ENCODE results near the gene SLC6A18. TPM values are rescaled to one million over a fixed set of nuclear protein-coding genes. Genes with fewer than 3 reads are reported as not detected.
"Not testable (repeated sequence)": the region's sequence is repeated elsewhere in the genome, so short reads cannot be mapped to it uniquely, and the experiment has no call there.

SLC6A18 gene
- total RNA-seq, 2 donors from 2014 or later = not detected

DNA sequence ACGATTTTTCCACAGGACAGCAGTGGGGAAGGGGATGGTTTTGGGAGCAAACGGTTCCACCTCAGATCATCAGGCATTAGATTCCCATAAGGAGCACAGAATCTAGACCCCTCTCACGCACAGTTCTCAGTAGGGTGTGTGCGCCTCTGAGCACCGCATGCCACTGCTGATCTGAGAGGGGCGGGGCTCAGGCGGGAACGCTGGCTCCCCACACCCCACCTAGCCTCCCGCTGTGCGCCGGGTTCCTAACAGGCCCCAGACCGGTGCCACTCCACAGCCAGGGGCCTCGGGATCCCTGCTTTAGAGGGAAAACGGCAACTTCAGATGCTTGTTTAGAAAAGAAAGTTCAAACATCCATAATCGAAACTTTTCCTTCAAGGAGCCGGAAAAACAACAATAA, 49.3 kb downstream of the SLC6A18 start:
- TF ChIP-seq POLR2A (IDR thresholded peaks at IDR 0.05) (no peak), POLR2AphosphoS5 (IDR thresholded peaks at IDR 0.05) (no peak)
- TF ChIP-seq, protein P1, sequence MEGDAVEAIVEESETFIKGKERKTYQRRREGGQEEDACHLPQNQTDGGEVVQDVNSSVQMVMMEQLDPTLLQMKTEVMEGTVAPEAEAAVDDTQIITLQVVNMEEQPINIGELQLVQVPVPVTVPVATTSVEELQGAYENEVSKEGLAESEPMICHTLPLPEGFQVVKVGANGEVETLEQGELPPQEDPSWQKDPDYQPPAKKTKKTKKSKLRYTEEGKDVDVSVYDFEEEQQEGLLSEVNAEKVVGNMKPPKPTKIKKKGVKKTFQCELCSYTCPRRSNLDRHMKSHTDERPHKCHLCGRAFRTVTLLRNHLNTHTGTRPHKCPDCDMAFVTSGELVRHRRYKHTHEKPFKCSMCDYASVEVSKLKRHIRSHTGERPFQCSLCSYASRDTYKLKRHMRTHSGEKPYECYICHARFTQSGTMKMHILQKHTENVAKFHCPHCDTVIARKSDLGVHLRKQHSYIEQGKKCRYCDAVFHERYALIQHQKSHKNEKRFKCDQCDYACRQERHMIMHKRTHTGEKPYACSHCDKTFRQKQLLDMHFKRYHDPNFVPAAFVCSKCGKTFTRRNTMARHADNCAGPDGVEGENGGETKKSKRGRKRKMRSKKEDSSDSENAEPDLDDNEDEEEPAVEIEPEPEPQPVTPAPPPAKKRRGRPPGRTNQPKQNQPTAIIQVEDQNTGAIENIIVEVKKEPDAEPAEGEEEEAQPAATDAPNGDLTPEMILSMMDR (IDR thresholded peaks at IDR 0.05) = no peak
- intact Hi-C loops (cut with DNase I) = no loop called here

DNA sequence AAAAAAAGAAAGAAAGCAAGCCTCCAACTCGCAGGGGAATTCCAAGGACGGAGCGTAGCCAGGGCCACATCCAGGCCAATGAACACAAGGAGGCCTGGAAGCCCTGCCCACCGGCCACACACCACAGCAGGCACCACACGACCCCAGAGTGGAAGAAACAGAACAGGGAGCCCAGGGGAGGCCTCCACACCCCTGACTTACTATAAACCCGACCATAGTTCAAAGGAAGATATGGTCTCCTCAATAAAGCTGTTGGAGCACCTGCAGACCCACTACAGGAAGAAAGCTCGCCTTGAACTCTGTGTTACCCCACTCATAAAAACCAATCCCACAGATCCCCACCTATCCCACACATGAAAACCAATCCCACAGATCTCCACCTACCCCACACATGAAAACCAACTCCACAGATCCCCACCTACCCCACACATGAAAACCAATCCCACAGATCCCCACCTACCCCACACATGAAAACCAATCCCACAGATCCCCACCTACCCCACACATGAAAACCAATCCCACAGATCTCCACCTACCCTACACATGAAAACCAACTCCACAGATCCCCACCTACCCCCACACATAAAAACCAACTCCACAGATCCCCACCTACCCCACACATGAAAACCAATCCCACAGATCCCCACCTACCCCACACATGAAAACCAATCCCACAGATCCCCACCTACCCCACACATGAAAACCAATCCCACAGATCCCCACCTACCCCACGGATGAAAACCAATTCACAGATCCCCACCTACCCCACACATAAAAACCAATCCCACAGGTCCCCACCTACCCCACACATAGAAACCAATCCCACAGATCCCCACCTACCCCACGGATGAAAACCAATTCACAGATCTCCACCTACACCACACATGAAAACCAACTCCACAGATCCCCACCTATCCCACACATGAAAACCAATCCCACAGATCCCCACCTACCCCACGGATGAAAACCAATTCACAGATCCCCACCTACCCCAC, 50.5 kb downstream of the SLC6A18 start:
- DNase-seq (ENCODE audit: low spot score); H3K9me3 ChIP-seq; H3K4me3 ChIP-seq; intact Hi-C loops (cut with DNase I); H3K27ac ChIP-seq; H3K36me3 ChIP-seq; H3K27me3 ChIP-seq (replicated peaks; ENCODE audit: insufficient read depth); H3K4me1 ChIP-seq (replicated peaks): not testable (repeated sequence)
- WGBS = 75% methylated on average over 10 of the region's 10 CpGs

More for the DNA sequence above, 49.3 kb downstream of the SLC6A18 start:
- DNase-seq (ENCODE audit: low spot score) = no peak
- 73% methylated on average over 16 of the region's 16 CpGs for WGBS
- no peaks in the 10 kb centered on the region for H3K27me3 ChIP-seq (replicated peaks; ENCODE audit: insufficient read depth)
- H3K4me1 ChIP-seq (replicated peaks) = no peaks in the 10 kb centered on the region
- H3K27ac ChIP-seq = no peak overlapping the region
- H3K36me3 ChIP-seq = no peaks in the 10 kb centered on the region
- H3K4me3 ChIP-seq = no peak overlapping the region
- H3K9me3 ChIP-seq = no peaks in the 10 kb centered on the region

DNA sequence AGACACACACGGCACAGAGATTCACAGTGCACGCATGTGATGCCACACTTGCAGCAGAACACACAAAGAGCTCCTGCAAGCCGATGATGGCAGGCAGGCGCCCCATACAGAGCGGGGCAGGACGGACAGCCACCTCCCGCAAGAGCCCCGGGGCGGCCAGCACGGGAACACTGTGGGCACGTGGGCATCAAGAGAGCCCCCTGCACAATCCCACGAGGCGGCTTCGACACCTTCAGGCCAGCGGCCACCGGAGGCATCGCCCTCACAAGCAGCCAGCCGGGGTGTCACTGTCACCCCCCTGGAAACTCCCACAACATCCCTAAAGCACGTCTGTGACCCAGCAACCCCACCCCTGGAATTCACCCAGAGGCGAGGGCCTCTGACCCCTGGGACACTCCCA, 51.7 kb downstream of the SLC6A18 start:
- no peak overlapping the region for H3K27ac ChIP-seq
- H3K4me1 ChIP-seq (replicated peaks) = no peaks in the 10 kb centered on the region
- H3K36me3 ChIP-seq = no peaks in the 10 kb centered on the region
- TF ChIP-seq, protein P1 (IDR thresholded peaks at IDR 0.05) = no peak
- no peak for TF ChIP-seq POLR2AphosphoS5 (IDR thresholded peaks at IDR 0.05)
- no peak for TF ChIP-seq POLR2A (IDR thresholded peaks at IDR 0.05)
- no peaks in the 10 kb centered on the region for H3K9me3 ChIP-seq
- no peak overlapping the region for H3K4me3 ChIP-seq
- H3K27me3 ChIP-seq (replicated peaks; ENCODE audit: insufficient read depth) = no peaks in the 10 kb centered on the region
- WGBS = 86% methylated on average over 20 of the region's 20 CpGs
- intact Hi-C loops (cut with DNase I) = no loop called here
- no peak for DNase-seq (ENCODE audit: low spot score)

DNA sequence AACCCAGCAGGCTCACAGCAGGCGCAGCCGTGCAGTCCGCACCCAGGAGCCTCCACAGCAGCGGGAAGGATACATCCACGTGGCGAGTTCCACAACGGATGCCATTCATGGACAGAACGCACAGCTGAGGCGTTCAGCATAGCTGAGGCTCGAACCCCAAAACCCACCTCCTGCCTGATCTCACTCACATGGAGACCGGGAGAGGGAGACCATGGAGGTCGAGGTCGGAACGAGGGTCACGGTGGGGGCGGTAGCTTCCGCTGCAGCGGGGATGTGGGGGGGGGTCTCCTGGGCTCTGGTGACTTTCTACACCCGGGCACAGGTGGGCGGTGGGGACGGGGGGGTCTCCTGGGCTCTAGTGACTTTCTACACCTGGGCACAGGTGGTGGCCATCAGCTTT, 52.1 kb downstream of the SLC6A18 start:
- no peak for DNase-seq (ENCODE audit: low spot score)
- intact Hi-C loops (cut with DNase I) = no loop called here
- no peaks in the 10 kb centered on the region for H3K36me3 ChIP-seq
- H3K4me1 ChIP-seq (replicated peaks) = no peaks in the 10 kb centered on the region
- no peak overlapping the region for H3K27ac ChIP-seq
- no peaks in the 10 kb centered on the region for H3K9me3 ChIP-seq
- 87% methylated on average over 21 of the region's 21 CpGs for WGBS
- H3K4me3 ChIP-seq = no peak overlapping the region
- H3K27me3 ChIP-seq (replicated peaks; ENCODE audit: insufficient read depth) = no peaks in the 10 kb centered on the region
- TF ChIP-seq, protein P1 (IDR thresholded peaks at IDR 0.05) = no peak
- TF ChIP-seq POLR2A (IDR thresholded peaks at IDR 0.05) (no peak), POLR2AphosphoS5 (IDR thresholded peaks at IDR 0.05) (no peak)

DNA sequence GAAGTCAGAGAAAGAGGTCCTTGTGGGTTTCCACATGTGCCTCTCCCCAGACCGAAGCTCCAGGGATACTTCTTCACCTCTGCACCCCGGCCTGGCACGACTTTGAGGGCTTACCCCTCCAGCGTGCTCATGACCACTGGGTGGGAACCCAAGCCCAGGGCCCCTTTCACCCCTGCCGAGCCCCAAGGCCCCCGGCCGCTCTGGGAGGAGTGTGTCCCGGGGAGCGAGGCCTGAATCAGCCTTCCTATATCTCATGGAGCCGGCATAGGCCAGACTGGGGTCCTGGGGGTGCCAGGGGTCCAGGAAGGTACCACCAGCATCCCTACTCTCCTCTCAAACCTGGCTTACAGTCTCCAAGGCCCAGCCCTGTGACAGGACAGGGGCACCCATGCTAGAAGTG, 52.6 kb downstream of the SLC6A18 start:
- intact Hi-C loops (cut with DNase I) = no loop called here
- Histone ChIP-seq H3K36me3 (no peaks in the 10 kb centered on the region), H3K4me1 (replicated peaks) (no peaks in the 10 kb centered on the region), H3K27ac (no peak overlapping the region), H3K27me3 (replicated peaks; ENCODE audit: insufficient read depth) (no peaks in the 10 kb centered on the region), H3K4me3 (no peak overlapping the region), H3K9me3 (no peaks in the 10 kb centered on the region)
- DNase-seq (ENCODE audit: low spot score) = no peak
- 95% methylated on average over 10 of the region's 10 CpGs for WGBS
- TF ChIP-seq POLR2AphosphoS5 (IDR thresholded peaks at IDR 0.05) (no peak), POLR2A (IDR thresholded peaks at IDR 0.05) (no peak)
- TF ChIP-seq, protein P1 (IDR thresholded peaks at IDR 0.05) = no peak

Measured in prostate gland (tissue), 2 donors.